Tibial artery (tissue), 4 donors: ENCODE results near the gene PAF1.

Experiments used
- DNase-seq, 2 donors: peaks; one replicate each; pipeline ENCODE4 v3.0.0-alpha.2; 2019
- H3K27ac ChIP-seq, 2 donors: fragments of 200-600 bp; sonication (generic) in 1 of 2; 1 replicate in 1 of 2; 2 replicates in 1 of 2; pipeline ENCODE4 v1.5.1; 2018 to 2019; ENCODE audit warnings: mild to moderate bottlenecking in 1 of 2
- H3K27me3 ChIP-seq, 2 donors: fragments of 200-600 bp; sonication (generic) in 1 of 2; one replicate each; pipeline versions ENCODE4 v1.5.1 to v1.6.0; 2016 to 2019
- H3K36me3 ChIP-seq, 3 donors: fragments of 200-600 bp; sonication (generic) in 2 of 3; one replicate each; pipeline ENCODE4 v1.5.1; 2016 to 2019; ENCODE audit warnings: mild to moderate bottlenecking in 2 of 3
- H3K4me1 ChIP-seq, 4 donors: fragments of 200-600 bp; sonication (generic) in 2 of 4; 1 replicate in 3 of 4; 2 replicates in 1 of 4; pipeline ENCODE4 v1.5.1; 2016 to 2019
- H3K4me3 ChIP-seq, 2 donors: fragments of 200-600 bp; sonication (generic) in 1 of 2; 1 replicate in 1 of 2; 2 replicates in 1 of 2; pipeline ENCODE4 v1.5.1; 2018 to 2019; ENCODE audit warnings: mild to moderate bottlenecking in 2 of 2
- H3K9me3 ChIP-seq, 3 donors: fragments of 200-600 bp; sonication (generic) in 1 of 3; one replicate each; pipeline ENCODE4 v1.5.1; 2016 to 2019
- intact Hi-C: fragments of 100-400 bp; cut with DNase I; formaldehyde crosslinking; loops from one replicate; pipeline ENCODE4 v1.15.0; 2023; ENCODE audit warnings: low total_unique reads
- TF ChIP-seq, protein P1 (sequence below), 2 experiments: fragments of 200-600 bp in 1 of 2; fragments of 450-650 bp in 1 of 2; IDR thresholded peaks; one replicate each; pipeline ENCODE4 v1.5.1; 2017 to 2019; ENCODE audit warnings: antibody characterized with exemption in 2 of 2, mild to moderate bottlenecking in 1 of 2, moderate library complexity in 1 of 2

PAF1 gene

GRCh38 chr19:39416152-39417120 is 25.5 kb upstream of the PAF1 start:
- peaks cover 38 to 57% (median 50%) of the 10 kb centered on the region in 3 donors for H3K36me3 ChIP-seq

DNA sequence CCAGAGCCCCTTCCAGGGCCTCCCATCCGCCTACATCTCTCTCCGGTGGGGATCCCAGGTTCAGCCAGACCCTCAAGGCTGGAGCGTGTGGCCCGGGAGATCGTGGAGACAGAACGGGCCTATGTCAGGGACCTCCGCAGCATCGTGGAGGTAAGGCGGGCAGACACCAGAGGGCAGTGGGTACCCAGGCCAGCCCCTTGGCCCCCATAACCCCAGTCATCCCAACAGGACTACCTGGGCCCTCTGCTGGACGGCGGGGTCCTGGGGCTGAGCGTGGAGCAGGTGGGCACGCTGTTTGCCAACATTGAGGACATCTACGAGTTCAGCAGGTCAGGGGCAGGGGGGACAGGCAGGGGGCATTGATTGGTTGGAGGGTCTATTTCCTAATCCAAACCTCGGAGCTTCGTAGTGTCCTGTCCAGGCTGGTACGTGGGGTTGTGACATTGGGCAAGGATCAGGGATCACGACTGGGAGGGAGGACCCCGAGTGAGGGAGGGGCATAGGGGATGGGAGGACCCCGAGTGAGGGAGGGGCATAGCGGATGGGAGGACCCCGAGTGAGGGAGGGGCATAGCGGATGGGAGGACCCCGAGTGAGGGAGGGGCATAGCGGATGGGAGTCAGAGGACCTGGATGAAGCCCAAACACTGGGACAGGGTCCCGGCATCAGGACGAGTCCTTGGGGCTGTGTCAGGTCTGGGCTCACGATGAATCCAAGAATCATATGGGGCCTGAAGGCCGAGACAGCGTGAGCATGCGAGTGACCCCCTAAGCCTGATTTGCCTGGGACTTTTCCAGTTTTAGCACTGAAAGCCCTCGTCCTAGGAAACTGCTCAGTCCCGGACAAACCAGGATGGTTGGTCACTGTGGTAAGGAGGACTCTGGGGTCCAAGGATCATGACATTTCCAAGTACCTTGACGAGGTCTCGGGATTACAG is 24.5 kb upstream of the PAF1 start:
- Histone ChIP-seq H3K4me1 (peaks cover 0 to 45% (median 40%) of the 10 kb centered on the region in 4 donors), H3K4me3 (peak overlapping the region; percentile 92 to 96), H3K27me3 (no peaks in the 10 kb centered on the region), H3K36me3 (peaks cover 28 to 46% (median 39%) of the 10 kb centered on the region in 3 donors), H3K27ac (peak overlapping the region; percentile 99 to 100), H3K9me3 (no peaks in the 10 kb centered on the region)
- TF ChIP-seq, protein P1, sequence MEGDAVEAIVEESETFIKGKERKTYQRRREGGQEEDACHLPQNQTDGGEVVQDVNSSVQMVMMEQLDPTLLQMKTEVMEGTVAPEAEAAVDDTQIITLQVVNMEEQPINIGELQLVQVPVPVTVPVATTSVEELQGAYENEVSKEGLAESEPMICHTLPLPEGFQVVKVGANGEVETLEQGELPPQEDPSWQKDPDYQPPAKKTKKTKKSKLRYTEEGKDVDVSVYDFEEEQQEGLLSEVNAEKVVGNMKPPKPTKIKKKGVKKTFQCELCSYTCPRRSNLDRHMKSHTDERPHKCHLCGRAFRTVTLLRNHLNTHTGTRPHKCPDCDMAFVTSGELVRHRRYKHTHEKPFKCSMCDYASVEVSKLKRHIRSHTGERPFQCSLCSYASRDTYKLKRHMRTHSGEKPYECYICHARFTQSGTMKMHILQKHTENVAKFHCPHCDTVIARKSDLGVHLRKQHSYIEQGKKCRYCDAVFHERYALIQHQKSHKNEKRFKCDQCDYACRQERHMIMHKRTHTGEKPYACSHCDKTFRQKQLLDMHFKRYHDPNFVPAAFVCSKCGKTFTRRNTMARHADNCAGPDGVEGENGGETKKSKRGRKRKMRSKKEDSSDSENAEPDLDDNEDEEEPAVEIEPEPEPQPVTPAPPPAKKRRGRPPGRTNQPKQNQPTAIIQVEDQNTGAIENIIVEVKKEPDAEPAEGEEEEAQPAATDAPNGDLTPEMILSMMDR (IDR thresholded peaks at IDR 0.05): no peak
- peak in 1 of 2 donors; percentile 66 for DNase-seq
- intact Hi-C loops: no loop called here

More at GRCh38 chr19:39416152-39417120, 25.5 kb upstream of the PAF1 start:
- Histone ChIP-seq H3K27me3 (no peaks in the 10 kb centered on the region), H3K9me3 (no peaks in the 10 kb centered on the region), H3K4me1 (peaks cover 0 to 34% (median 31%) of the 10 kb centered on the region in 4 donors), H3K27ac (peak overlapping the region; percentile 99 to 100), H3K4me3 (peak overlapping the region in 1 of 2 donors; percentile 92)
- peak; percentile 38 to 67 for DNase-seq
- intact Hi-C loops: no loop called here
- TF ChIP-seq, protein P1 (IDR thresholded peaks at IDR 0.05): no peak

DNA sequence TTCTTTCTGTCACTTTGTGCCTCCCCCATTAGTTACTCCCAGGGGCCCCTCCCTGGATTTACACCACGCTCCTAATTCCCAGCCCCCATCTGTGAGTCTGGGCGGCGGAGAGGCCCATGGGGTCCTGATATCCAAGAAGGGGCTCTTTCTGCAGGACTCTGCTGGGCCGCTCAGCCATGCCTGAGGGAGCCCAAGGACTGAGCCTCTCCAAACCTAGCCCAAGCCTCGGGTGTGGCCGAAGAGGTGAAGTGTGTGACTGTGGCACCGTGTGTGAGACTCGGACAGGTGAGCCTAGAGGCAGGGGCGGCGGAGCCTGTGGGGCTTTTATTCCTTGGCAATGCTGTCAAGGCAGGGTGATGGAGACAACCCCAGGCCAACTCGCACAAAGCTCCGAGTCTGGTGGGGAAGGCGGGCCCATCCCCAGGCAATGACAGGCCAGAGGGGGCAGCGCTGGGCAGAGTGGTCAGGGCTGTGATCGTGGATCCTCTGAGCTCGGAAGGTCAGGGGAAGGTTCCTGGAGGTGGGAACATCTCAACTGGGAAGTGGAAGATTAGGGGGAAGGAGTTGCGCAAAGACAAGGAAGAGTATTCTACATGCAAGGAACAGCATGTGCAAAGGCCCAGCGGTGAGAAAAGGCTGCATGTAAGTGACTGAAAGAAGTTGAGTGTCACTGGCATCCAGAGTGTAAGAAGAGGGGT is 23.2 kb upstream of the PAF1 start:
- TF ChIP-seq, protein P1 (IDR thresholded peaks at IDR 0.05): no peak
- peak overlapping the region; percentile 99 to 100 for H3K27ac ChIP-seq
- H3K4me1 ChIP-seq: peaks cover 0 to 46% (median 41%) of the 10 kb centered on the region in 4 donors
- intact Hi-C loops: no loop called here
- no peaks in the 10 kb centered on the region for H3K27me3 ChIP-seq
- H3K36me3 ChIP-seq: peaks cover 17 to 33% (median 26%) of the 10 kb centered on the region in 3 donors
- peak; percentile 59 to 78 for DNase-seq
- H3K4me3 ChIP-seq: peak overlapping the region; percentile 92 to 96
- no peaks in the 10 kb centered on the region for H3K9me3 ChIP-seq

DNA sequence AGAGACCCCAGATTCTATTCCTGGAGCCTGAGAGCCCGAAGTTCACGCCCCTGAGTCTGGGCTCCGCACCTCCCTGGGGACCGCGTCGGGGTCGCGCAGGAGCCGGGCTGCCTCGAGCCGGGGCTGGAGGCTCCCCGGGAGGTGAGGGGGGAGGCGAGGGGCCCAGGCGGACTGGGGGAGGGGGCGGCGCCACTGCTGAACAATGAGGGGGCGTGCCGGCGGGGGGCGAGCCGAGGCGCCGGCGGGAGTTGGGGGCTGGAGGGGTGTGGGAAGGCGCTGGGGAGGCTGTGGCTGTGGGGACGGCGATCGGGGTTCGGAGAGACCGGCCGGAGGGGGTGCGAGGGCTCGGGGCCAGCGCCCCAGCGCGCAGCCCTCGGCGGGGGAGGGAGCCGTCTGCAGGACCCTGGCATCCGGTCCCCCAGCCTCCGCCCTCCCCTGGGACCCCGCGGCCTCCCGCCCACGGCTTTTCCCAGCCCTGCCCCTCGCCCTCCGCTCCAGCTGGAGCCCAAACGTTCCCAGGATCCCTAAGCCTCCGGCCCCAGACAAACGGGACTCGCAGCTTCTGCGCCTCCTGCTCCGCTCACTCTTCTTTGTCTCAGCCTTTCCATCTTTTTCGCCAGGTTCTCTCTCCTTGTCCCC is 22.5 kb upstream of the PAF1 start:
- Histone ChIP-seq H3K4me3 (peak overlapping the region; percentile 92 to 96), H3K27ac (peak overlapping the region; percentile 99 to 100), H3K27me3 (no peaks in the 10 kb centered on the region), H3K4me1 (peaks cover 0 to 46% (median 41%) of the 10 kb centered on the region in 4 donors), H3K36me3 (peaks cover 17 to 33% (median 26%) of the 10 kb centered on the region in 3 donors), H3K9me3 (no peaks in the 10 kb centered on the region)
- peak; percentile 69 to 92 for DNase-seq
- intact Hi-C loops: no loop called here
- TF ChIP-seq, protein P1 (IDR thresholded peaks at IDR 0.05): no peak
